RWPE2 (cell line): ENCODE results near the gene TRABD2A.

Source experiments
- ATAC-seq: fragments of 200-7000 bp; cut with Tn5 transposase; 3 replicates; pipeline ENCODE4 v1.9.1; 2021; ENCODE audit warnings: low read depth
- DNase-seq: peaks from one replicate; pipeline ENCODE4 v3.0.0-alpha.2; 2020; ENCODE audit warnings: low spot score
- H3K27ac ChIP-seq: fragments of 450-650 bp; 2 replicates; pipeline ENCODE4 v1.5.1; 2017; ENCODE audit warnings: mild to moderate bottlenecking; ENCODE audit not compliant: poor library complexity, severe bottlenecking
- H3K27me3 ChIP-seq: fragments of 250-450 bp; sonication (Bioruptor Pico); 2 replicates; pipeline ENCODE4 v1.5.1; 2021; ENCODE audit warnings: mild to moderate bottlenecking, moderate library complexity; ENCODE audit not compliant: insufficient read depth, poor library complexity, severe bottlenecking
- H3K36me3 ChIP-seq: fragments of 250-450 bp; sonication (Bioruptor Pico); 2 replicates; pipeline ENCODE4 v1.5.1; 2020; ENCODE audit warnings: low read depth, mild to moderate bottlenecking, moderate library complexity
- H3K4me1 ChIP-seq: fragments of 250-450 bp; sonication (Bioruptor Pico); 2 replicates; pipeline ENCODE4 v1.5.1; 2021; ENCODE audit warnings: mild to moderate bottlenecking, moderate library complexity; ENCODE audit not compliant: insufficient read depth, poor library complexity, severe bottlenecking
- H3K4me3 ChIP-seq: fragments of 250-450 bp; sonication (Bioruptor Pico); 2 replicates; pipeline ENCODE4 v1.5.1; 2021; ENCODE audit warnings: mild to moderate bottlenecking, moderate library complexity; ENCODE audit not compliant: severe bottlenecking
- H3K9me3 ChIP-seq: fragments of 250-450 bp; sonication (Bioruptor Pico); 2 replicates; pipeline ENCODE4 v1.5.1; 2021; ENCODE audit warnings: mild to moderate bottlenecking, moderate library complexity; ENCODE audit not compliant: severe bottlenecking
- TF ChIP-seq, protein P1 (sequence below): fragments of 450-650 bp; IDR thresholded peaks from one replicate; pipeline ENCODE4 v1.5.1; 2017; ENCODE audit warnings: mild to moderate bottlenecking, moderate library complexity; ENCODE audit not compliant: poor library complexity, severe bottlenecking

Gene TRABD2A

DNA sequence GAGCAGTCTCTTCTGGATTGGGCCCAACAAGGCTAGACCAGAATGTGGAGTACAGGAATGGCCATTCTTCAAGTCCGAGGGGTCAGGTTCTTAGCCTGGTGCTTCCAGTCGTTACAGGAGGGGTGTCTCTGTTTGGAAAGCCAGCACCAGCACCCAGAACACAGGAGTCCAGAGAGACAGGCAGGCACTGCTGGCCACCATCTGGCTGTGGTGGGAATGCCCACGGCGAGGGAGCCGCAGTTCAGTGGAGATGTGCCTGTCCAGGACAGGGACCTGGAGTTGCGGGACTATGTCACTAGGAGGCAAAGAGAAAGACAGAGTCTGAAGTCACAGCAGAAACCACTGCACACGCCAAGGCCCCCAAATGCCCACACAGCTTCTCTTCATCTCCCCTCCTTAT, 59.1 kb downstream of the TRABD2A start:
- Histone ChIP-seq H3K27ac (no peak overlapping the region), H3K36me3 (no peaks in the 10 kb centered on the region), H3K27me3 (no peaks in the 10 kb centered on the region), H3K4me1 (no peaks in the 10 kb centered on the region), H3K9me3 (no peaks in the 10 kb centered on the region), H3K4me3 (no peak overlapping the region)
- no peak for ATAC-seq
- DNase-seq: no peak
- TF ChIP-seq, protein P1, sequence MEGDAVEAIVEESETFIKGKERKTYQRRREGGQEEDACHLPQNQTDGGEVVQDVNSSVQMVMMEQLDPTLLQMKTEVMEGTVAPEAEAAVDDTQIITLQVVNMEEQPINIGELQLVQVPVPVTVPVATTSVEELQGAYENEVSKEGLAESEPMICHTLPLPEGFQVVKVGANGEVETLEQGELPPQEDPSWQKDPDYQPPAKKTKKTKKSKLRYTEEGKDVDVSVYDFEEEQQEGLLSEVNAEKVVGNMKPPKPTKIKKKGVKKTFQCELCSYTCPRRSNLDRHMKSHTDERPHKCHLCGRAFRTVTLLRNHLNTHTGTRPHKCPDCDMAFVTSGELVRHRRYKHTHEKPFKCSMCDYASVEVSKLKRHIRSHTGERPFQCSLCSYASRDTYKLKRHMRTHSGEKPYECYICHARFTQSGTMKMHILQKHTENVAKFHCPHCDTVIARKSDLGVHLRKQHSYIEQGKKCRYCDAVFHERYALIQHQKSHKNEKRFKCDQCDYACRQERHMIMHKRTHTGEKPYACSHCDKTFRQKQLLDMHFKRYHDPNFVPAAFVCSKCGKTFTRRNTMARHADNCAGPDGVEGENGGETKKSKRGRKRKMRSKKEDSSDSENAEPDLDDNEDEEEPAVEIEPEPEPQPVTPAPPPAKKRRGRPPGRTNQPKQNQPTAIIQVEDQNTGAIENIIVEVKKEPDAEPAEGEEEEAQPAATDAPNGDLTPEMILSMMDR: no peak

DNA sequence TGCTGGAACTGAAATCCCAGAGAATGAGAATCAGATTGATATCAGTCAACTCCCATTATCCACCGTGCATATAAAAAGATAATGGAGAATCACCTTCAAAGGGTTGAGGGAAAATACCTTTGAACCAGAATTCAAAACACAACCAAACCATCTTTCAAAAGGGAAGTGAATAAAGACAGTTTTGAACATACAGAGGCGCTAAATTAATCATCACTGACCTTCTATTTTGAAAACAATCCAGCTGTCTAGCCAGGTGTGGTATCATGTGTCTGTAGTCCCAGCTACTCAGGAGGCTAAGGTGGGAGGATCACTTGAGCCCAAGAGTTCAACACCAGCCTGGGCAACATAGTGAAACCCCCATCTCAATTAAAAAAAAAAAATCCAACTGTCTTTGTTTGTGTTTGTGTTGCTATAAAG, 63.6 kb downstream of the TRABD2A start:
- Histone ChIP-seq H3K27me3 (no peaks in the 10 kb centered on the region), H3K4me1 (no peaks in the 10 kb centered on the region), H3K27ac (no peak overlapping the region), H3K4me3 (no peak overlapping the region), H3K9me3 (no peaks in the 10 kb centered on the region), H3K36me3 (no peaks in the 10 kb centered on the region)
- DNase-seq: no peak
- ATAC-seq: no peak
- TF ChIP-seq, protein P1: no peak

DNA sequence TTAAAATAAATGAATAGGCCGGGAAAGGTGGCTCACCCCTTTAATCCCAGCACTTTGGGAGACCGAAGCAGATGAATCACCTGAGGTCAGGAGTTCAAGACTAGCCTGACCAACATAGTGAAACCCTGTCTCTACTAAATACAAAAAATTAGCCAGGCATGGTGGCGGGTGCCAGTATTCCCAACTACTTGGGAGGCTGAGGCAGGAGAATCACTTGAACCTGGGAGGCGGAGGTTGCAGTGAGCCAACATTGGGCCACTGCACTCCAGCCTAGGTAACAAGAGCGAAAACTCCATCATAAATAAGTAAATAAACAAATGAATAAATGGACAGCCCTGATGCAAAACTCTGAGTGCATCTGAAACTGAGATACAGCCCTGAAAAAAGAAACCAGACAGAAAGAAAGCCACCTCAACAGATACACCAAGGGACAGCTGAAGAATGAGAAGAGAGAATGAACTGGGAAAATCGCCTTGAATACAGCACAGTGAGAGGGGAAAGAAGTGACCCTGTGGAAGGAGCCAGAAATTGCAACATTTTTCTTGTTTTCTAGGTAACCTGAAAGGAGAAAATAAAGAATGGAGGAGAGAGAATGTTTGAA, 64.4 kb downstream of the TRABD2A start:
- TF ChIP-seq, protein P1: no peak
- no peaks in the 10 kb centered on the region for H3K27me3 ChIP-seq

DNA sequence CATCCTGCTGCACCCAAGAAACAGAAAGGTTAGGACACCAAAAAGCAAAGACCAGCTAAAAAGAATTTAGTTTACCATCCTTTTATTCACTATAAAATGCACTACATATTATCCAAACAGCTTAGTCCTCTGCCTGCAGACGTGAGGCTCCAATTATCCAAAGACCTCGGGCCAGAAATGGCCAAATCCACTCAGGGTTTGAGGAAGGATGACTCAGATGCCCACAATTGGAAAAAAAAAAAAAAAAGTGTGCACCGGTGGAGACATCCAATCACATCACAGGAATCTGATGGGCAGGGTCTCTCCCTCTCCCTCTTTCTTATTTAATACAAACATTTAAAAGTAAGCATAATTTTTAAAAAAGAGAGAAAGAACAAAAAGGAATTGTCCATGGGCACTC, 65.7 kb downstream of the TRABD2A start:
- Histone ChIP-seq H3K27ac (no peak overlapping the region), H3K9me3 (no peaks in the 10 kb centered on the region), H3K27me3 (no peaks in the 10 kb centered on the region), H3K4me3 (no peak overlapping the region), H3K4me1 (no peaks in the 10 kb centered on the region), H3K36me3 (no peaks in the 10 kb centered on the region)
- no peak for ATAC-seq
- DNase-seq: no peak
- TF ChIP-seq, protein P1: no peak

More for the DNA sequence above, 64.4 kb downstream of the TRABD2A start:
- H3K4me3 ChIP-seq: no peak overlapping the region
- DNase-seq (no peak), ATAC-seq (no peak)
- H3K9me3 ChIP-seq: no peaks in the 10 kb centered on the region
- H3K27ac ChIP-seq: no peak overlapping the region
- no peaks in the 10 kb centered on the region for H3K4me1 ChIP-seq
- H3K36me3 ChIP-seq: no peaks in the 10 kb centered on the region

DNA sequence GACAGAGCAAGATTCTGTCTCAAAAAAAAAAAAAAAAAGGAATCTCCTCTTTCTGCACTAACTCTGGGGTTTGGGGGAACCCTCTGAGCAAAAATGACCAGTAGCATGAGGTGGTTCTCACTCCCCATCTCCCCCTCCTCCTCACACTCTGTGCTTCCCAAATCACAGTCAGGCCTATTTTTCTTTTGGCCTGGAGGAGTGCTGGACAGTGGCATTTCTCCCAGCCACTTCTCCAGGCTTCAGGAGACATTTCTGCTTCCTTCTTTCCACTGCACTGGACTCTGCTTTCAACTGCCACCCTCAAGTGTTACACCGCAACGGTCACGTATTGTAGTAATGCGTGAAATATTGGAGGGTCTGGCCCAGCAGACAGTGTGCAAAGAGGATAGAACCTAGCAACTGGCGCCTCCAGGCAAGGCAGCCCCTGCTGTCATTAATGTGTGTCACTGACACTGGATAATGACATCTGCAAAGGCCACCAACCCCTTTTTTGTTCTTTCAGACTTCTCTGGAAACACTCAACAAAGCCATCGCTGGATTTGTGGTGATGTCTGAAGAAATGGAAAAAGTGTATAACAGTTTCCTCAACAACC, 68.9 kb downstream of the TRABD2A start:
- Histone ChIP-seq H3K27ac (no peak overlapping the region), H3K9me3 (no peaks in the 10 kb centered on the region), H3K27me3 (no peaks in the 10 kb centered on the region), H3K4me3 (no peak overlapping the region), H3K4me1 (peaks cover 9% of the 10 kb centered on the region), H3K36me3 (no peaks in the 10 kb centered on the region)
- ATAC-seq (no peak), DNase-seq (no peak)
- TF ChIP-seq, protein P1: no peak
